ENCODE measurements around the gene CCDC167. TPM values are rescaled to one million over a fixed set of nuclear protein-coding genes. Genes with fewer than 3 reads are reported as not detected.

The CCDC167 gene
- total and polyA plus RNA-seq, 10 of the 15 experiments (the other 5 are each of a cell fraction or from before 2014, with no cell fraction given): 74.9 to 380 (median 137) TPM

- RAD21 ChIA-PET (ENCODE audit: unreplicated experiment): interaction anchor here (1.1 kb wide), 1 partner anchor 11 kb away, joined by 5 read pairs; no protein-coding TSS in a partner anchor
- no peak for FAIRE-seq
Measured at GRCh38 chr6:37513155-37513554, 13.5 kb upstream of the CCDC167 start.

More at GRCh38 chr6:37513155-37513554, 13.5 kb upstream of the CCDC167 start:
- SMC1A ChIA-PET (ENCODE audit: uncharacterized antibody, unreplicated experiment): interaction anchor here (3.1 kb wide), 1 partner anchor 12 kb away, joined by 8 read pairs; the partner anchor contains the start of gene CCDC167
- WGBS (ENCODE audit: insufficient coverage, insufficient replicate concordance, low lambda C conversion rate, missing lambda C conversion rate): 67% methylated on average over 9 of the region's 9 CpGs
- H4K20me1 ChIP-seq (ENCODE audit: control insufficient read depth, insufficient read depth): no peaks in the 10 kb centered on the region
- no peaks in the 10 kb centered on the region for H3K36me3 ChIP-seq (ENCODE audit: control insufficient read depth in 2 of 2, insufficient read depth in 2 of 2, low read length in 1 of 2)
- TF ChIP-seq TCF7 (IDR thresholded peaks at IDR 0.05; ENCODE audit: borderline replicate concordance) (no peak), RELB (IDR thresholded peaks at IDR 0.05; ENCODE audit: low read depth) (no peak), IKZF1 (conservative IDR thresholded peaks at IDR 0.05) (0 out of 2 replicates have a peak, but pooled peaks have one; percentile 16), RB1 (IDR thresholded peaks at IDR 0.05; ENCODE audit: borderline replicate concordance) (no peak)
- POLR2A ChIA-PET: no interaction called here
- no peaks in the 10 kb centered on the region for H3K27me3 ChIP-seq (replicated peaks in 1 of 2; ENCODE audit: control insufficient read depth in 2 of 2, insufficient read depth in 2 of 2, low read length in 1 of 2)
- no peak overlapping the region for H3K4me2 ChIP-seq (ENCODE audit: control insufficient read depth, insufficient read depth)
- no peaks in the 10 kb centered on the region for H3K79me2 ChIP-seq (ENCODE audit: control insufficient read depth, insufficient read depth, low read length)
- H2AFZ ChIP-seq (ENCODE audit: control insufficient read depth, low read depth, low read length): no peak overlapping the region
- BruUV-seq (replicated peaks): no TSS peak
- ATAC-seq: no peak
- no peak overlapping the region for H3K27ac ChIP-seq (ENCODE audit: control insufficient read depth, insufficient read depth)
- peaks cover 33% of the 10 kb centered on the region for H3K4me1 ChIP-seq (ENCODE audit: control insufficient read depth, insufficient read depth, low read length)
- intact Hi-C loops (cut with micrococcal nuclease; ENCODE audit: unreplicated experiment) (no loop called here), in situ Hi-C loops (cut with MboI) (no loop called here)
- DNase-seq (ENCODE audit: low read depth, low spot score): no peak
- no peaks in the 10 kb centered on the region for H3K9me3 ChIP-seq (replicated peaks; ENCODE audit: control insufficient read depth, insufficient read depth, low read length)
- H3K9ac ChIP-seq (ENCODE audit: control insufficient read depth, insufficient read depth, low read length): no peak overlapping the region
- CTCF ChIA-PET: no interaction called here
- no peak overlapping the region for H3K4me3 ChIP-seq
